Measurements from ENCODE around the gene LY6G5C. TPM values are rescaled to one million over a fixed set of nuclear protein-coding genes. Genes with fewer than 3 reads are reported as not detected.

Gene LY6G5C
- total and polyA plus RNA-seq, 9 of the 15 experiments (the other 6 are each of a cell fraction or from before 2014, with no cell fraction given), result 0.10 to 0.67 (median 0.46) TPM; not detected in 4

GRCh38 chr6:31689249-31690110 is 8.6 kb upstream of the LY6G5C start (continued):
- TF ChIP-seq ZHX1 (conservative IDR thresholded peaks at IDR 0.05; ENCODE audit: low read length) (no peak), ZBTB7A (IDR thresholded peaks at IDR 0.05; ENCODE audit: borderline replicate concordance, control insufficient read depth, low read depth, low read length) (peak; percentile 44), ARNT (IDR thresholded peaks at IDR 0.05) (no peak), TEAD4 (IDR thresholded peaks at IDR 0.05; ENCODE audit: low read length) (no peak), TEAD4 (CRISPR knock-in tag; IDR thresholded peaks at IDR 0.05; ENCODE audit: borderline replicate concordance) (0 out of 2 replicates have a peak, but pooled peaks have one; percentile 51), ZNF140 (CRISPR knock-in tag; IDR thresholded peaks at IDR 0.05) (no peak), PKNOX1 (IDR thresholded peaks at IDR 0.05) (no peak), GABPB1 (CRISPR knock-in tag; IDR thresholded peaks at IDR 0.05) (0 out of 2 replicates have a peak, but pooled peaks have one; percentile 34), CBFA2T2 (conservative IDR thresholded peaks at IDR 0.05) (no peak), ZNF512 (tag; IDR thresholded peaks at IDR 0.05) (no peak), KLF13 (tag; IDR thresholded peaks at IDR 0.05; ENCODE audit: borderline replicate concordance, low read depth) (peak; percentile 13; the same call in 1 of the 2 replicates), BRF1 (IDR thresholded peaks at IDR 0.05; ENCODE audit: borderline replicate concordance, extremely low read depth, insufficient read length) (no peak), ZNF436 (CRISPR knock-in tag; IDR thresholded peaks at IDR 0.05) (no peak), SMARCA4 (IDR thresholded peaks at IDR 0.05) (no peak)
- TF ChIP-seq, protein P1, sequence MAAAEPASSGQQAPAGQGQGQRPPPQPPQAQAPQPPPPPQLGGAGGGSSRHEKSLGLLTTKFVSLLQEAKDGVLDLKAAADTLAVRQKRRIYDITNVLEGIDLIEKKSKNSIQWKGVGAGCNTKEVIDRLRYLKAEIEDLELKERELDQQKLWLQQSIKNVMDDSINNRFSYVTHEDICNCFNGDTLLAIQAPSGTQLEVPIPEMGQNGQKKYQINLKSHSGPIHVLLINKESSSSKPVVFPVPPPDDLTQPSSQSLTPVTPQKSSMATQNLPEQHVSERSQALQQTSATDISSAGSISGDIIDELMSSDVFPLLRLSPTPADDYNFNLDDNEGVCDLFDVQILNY (CRISPR knock-in tag; IDR thresholded peaks at IDR 0.05), result no peak
- TF ChIP-seq, protein P2, sequence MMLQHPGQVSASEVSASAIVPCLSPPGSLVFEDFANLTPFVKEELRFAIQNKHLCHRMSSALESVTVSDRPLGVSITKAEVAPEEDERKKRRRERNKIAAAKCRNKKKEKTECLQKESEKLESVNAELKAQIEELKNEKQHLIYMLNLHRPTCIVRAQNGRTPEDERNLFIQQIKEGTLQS (IDR thresholded peaks at IDR 0.05), result no peak
- TF ChIP-seq, protein P2 (CRISPR knock-in tag; conservative IDR thresholded peaks at IDR 0.05), result no peak
